ENCODE data around the gene ECI1.

ECI1 gene

DNA sequence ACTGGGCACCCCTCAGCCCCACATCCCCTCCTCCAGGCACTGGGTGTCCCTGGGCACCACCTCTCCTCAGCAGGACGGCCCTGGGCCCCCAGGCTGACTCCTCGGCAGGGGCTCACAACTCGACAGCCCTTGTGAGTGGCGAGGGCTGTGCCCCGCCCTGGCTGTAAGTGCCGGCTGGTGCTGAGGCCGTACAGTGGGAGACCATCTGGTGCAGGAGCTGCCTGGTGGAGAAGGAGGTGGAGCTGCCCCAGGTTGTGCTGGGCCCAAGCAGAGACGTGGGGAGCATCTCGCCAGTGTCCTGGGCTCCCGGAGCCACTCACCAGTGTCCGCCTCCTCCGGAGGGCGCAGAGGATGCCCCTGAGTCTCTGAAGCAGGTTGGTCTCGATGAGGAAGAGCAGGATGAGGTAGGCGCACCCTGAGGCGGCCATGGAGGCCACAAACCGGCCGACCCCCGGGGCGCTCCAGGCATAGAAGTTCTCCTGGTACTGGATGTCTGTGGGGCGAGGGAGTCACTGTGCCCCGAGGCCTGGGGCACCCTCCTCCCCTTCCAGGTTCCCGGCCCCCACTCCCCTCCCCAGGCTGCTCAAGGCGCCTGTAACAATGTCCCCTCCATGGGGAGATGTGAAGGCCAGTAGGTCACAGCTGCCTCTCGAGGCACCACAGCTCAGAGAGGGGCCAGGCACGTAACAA lies 31.6 kb upstream of the ECI1 start:
- Histone ChIP-seq H3K27ac (no peak overlapping the region), H3K9ac (ENCODE audit: insufficient read length) (no peak overlapping the region), H3K36me3 (ENCODE audit: insufficient read depth, low read length) (no peaks in the 10 kb centered on the region), H3K4me3 (no peak overlapping the region), H3K9me3 (ENCODE audit: low read depth, low read length) (no peaks in the 10 kb centered on the region)
- DNase-seq (ENCODE audit: low read depth, low spot score) = no peak
- TF ChIP-seq POLR2AphosphoS5 (IDR thresholded peaks at IDR 0.05; ENCODE audit: borderline replicate concordance, low read depth, low read length) = no peak
- TF ChIP-seq FOXP2 (optimal IDR thresholded peaks at IDR 0.05; ENCODE audit: control extremely low read depth, extremely low read length, insufficient read depth) = no peak
- no peak for TF ChIP-seq EZH2 (IDR thresholded peaks at IDR 0.05)

DNA sequence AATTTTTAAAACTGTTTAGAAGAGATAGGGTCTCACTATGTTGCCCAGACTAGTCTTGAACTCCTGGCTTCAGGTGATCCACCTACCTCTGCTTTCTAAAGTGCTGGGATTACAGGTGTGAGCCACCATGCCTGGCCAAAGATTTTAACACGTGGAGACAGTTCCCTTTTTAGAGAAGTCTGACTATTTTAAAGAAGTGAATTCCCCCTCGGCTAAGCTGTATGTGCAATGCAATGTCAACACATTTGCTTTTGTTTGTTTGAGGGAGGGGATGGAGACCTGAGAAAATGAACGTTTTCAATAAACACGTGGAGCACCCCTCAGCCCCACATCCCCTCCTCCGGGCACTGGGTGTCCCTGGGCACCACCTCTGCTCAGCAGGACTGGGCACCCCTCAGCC lies 30.9 kb upstream of the ECI1 start:
- no peak for TF ChIP-seq FOXP2 (optimal IDR thresholded peaks at IDR 0.05; ENCODE audit: control extremely low read depth, extremely low read length, insufficient read depth)
- TF ChIP-seq EZH2 (IDR thresholded peaks at IDR 0.05) = no peak
- no peak for TF ChIP-seq POLR2AphosphoS5 (IDR thresholded peaks at IDR 0.05; ENCODE audit: borderline replicate concordance, low read depth, low read length)

DNA sequence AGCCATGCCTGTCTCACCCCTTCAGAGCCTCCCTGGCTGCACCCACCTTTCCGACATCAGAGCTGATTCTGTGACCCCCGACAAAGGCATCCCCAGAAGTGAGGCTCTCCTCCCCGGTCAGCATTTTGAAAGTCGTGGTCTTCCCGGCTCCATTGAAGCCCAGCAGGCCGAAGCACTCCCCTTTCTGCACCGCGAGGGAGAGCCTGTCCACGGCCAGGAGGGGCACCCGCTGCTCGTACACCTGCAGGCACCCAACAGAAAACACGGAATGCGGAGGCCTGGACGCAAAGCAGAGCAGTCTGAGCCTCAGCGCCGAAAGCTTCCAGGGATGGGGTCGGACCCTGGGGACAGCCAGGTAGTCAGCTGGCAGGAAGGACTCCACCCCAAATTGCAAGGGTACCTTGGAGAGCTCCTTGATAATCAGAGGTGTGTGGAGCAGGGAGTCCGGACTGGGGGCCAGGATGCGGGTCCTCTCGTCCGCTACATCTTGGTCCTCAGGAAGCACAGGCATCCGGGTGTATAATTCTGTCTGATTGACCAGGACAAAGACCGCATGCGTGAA lies 29.7 kb upstream of the ECI1 start:
- DNase-seq (ENCODE audit: low read depth, low spot score) = no peak
- TF ChIP-seq FOXP2 (optimal IDR thresholded peaks at IDR 0.05; ENCODE audit: control extremely low read depth, extremely low read length, insufficient read depth) (no peak), POLR2AphosphoS5 (IDR thresholded peaks at IDR 0.05; ENCODE audit: borderline replicate concordance, low read depth, low read length) (no peak), EZH2 (IDR thresholded peaks at IDR 0.05) (no peak)
- no peak overlapping the region for H3K4me3 ChIP-seq
- no peaks in the 10 kb centered on the region for H3K9me3 ChIP-seq (ENCODE audit: low read depth, low read length)
- H3K27ac ChIP-seq = no peak overlapping the region
- H3K36me3 ChIP-seq (ENCODE audit: insufficient read depth, low read length) = no peaks in the 10 kb centered on the region
- H3K9ac ChIP-seq (ENCODE audit: insufficient read length) = no peak overlapping the region

More for the DNA sequence above, 30.9 kb upstream of the ECI1 start:
- Histone ChIP-seq H3K4me3 (no peak overlapping the region), H3K9me3 (ENCODE audit: low read depth, low read length) (no peaks in the 10 kb centered on the region), H3K36me3 (ENCODE audit: insufficient read depth, low read length) (no peaks in the 10 kb centered on the region), H3K27ac (no peak overlapping the region), H3K9ac (ENCODE audit: insufficient read length) (no peak overlapping the region)
- no peak for DNase-seq (ENCODE audit: low read depth, low spot score)

DNA sequence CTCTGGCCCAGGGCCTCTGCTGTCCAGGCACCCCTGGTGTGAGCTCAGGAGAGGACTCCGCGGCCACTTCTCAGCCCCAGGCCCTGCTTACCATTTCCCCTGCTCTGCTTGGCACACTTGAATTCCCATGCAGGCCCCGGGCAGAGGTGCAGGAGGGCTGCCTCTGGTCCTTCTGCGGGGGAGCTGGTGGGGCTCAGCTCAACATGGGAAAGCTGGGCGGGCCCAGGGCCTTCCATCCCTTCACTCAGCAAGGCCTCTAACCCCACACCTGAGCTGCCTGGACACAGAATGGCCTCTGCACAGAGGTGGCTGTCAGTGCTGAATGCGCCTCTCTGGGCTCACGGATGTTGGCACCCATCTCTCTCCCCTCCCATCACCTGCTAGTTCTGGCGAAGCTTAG lies 29.1 kb upstream of the ECI1 start:
- Histone ChIP-seq H3K27ac (no peak overlapping the region), H3K9ac (ENCODE audit: insufficient read length) (no peak overlapping the region), H3K4me3 (no peak overlapping the region), H3K36me3 (ENCODE audit: insufficient read depth, low read length) (no peaks in the 10 kb centered on the region), H3K9me3 (ENCODE audit: low read depth, low read length) (no peaks in the 10 kb centered on the region)
- TF ChIP-seq POLR2AphosphoS5 (IDR thresholded peaks at IDR 0.05; ENCODE audit: borderline replicate concordance, low read depth, low read length) (no peak), EZH2 (IDR thresholded peaks at IDR 0.05) (no peak), FOXP2 (optimal IDR thresholded peaks at IDR 0.05; ENCODE audit: control extremely low read depth, extremely low read length, insufficient read depth) (no peak)
- DNase-seq (ENCODE audit: low read depth, low spot score) = no peak

DNA sequence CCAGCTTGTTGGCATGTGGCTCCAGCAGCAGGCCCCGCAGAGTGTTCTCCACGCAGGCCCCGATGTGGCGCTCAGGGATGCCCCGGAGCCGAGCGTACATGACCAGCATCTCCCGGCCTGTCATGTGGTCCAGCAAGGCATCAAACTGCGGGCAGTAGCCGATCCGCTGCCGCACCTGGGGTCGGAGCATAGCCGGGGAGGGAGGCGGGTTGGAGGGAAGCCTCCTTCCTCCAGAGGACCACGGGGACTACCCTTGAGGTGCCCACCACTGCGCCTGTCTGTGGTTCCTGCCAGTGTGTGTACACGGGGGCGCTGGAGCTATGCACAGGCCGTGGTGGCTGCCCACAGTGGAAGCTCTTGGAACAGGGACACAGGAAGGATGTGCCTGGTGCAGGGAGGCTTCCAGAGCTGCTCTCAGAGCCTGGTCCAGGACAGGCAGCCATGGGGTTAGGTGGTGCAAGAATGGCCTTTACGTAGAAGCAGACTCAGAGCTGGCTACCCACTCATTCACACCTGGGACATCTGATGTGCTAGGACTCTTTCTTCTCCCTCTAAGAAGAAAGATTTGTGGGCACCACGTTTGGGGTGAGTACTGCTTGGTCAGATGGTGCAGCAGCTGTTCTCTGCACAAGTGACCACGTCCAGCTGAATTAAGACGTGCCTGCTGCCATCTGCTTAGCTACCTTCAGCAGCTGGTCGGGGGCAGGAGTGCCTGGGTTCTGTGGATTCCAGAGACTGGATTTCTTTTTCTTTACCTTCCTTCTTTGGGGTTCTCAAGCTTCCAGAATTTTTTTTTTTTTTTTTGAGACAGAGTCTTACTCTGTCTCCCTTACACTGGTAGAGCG lies 27.8 kb upstream of the ECI1 start:
- no peak overlapping the region for H3K4me3 ChIP-seq
- H3K9me3 ChIP-seq (ENCODE audit: low read depth, low read length) = no peaks in the 10 kb centered on the region
- no peak for DNase-seq (ENCODE audit: low read depth, low spot score)
- no peaks in the 10 kb centered on the region for H3K36me3 ChIP-seq (ENCODE audit: insufficient read depth, low read length)
- no peak overlapping the region for H3K27ac ChIP-seq
- no peak overlapping the region for H3K9ac ChIP-seq (ENCODE audit: insufficient read length)
- TF ChIP-seq EZH2 (IDR thresholded peaks at IDR 0.05) (no peak), FOXP2 (optimal IDR thresholded peaks at IDR 0.05; ENCODE audit: control extremely low read depth, extremely low read length, insufficient read depth) (no peak), POLR2AphosphoS5 (IDR thresholded peaks at IDR 0.05; ENCODE audit: borderline replicate concordance, low read depth, low read length) (no peak)

DNA sequence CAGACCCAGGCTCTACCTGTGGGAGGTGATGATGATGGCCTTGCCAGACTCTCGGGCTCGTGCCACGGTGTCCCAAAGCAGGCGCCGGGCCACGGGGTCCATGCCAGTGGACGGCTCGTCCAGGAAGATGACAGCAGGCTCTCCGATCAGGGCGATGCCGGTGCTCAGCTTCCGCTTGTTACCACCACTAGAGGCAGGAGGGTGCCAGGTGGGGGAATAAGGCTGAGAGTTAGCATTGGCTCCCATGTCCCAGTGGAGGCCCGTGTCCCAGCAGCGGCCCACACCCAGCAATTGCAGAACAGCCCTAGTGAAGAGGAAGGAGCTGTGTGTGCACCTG lies 26.9 kb upstream of the ECI1 start:
- H3K9ac ChIP-seq (ENCODE audit: insufficient read length) = no peak overlapping the region
- H3K36me3 ChIP-seq (ENCODE audit: insufficient read depth, low read length) = no peaks in the 10 kb centered on the region
- no peak overlapping the region for H3K4me3 ChIP-seq
- no peak for TF ChIP-seq FOXP2 (optimal IDR thresholded peaks at IDR 0.05; ENCODE audit: control extremely low read depth, extremely low read length, insufficient read depth)
- no peak for TF ChIP-seq POLR2AphosphoS5 (IDR thresholded peaks at IDR 0.05; ENCODE audit: borderline replicate concordance, low read depth, low read length)
- TF ChIP-seq EZH2 (IDR thresholded peaks at IDR 0.05) = no peak
- H3K9me3 ChIP-seq (ENCODE audit: low read depth, low read length) = no peaks in the 10 kb centered on the region
- DNase-seq (ENCODE audit: low read depth, low spot score) = no peak
- no peak overlapping the region for H3K27ac ChIP-seq

DNA sequence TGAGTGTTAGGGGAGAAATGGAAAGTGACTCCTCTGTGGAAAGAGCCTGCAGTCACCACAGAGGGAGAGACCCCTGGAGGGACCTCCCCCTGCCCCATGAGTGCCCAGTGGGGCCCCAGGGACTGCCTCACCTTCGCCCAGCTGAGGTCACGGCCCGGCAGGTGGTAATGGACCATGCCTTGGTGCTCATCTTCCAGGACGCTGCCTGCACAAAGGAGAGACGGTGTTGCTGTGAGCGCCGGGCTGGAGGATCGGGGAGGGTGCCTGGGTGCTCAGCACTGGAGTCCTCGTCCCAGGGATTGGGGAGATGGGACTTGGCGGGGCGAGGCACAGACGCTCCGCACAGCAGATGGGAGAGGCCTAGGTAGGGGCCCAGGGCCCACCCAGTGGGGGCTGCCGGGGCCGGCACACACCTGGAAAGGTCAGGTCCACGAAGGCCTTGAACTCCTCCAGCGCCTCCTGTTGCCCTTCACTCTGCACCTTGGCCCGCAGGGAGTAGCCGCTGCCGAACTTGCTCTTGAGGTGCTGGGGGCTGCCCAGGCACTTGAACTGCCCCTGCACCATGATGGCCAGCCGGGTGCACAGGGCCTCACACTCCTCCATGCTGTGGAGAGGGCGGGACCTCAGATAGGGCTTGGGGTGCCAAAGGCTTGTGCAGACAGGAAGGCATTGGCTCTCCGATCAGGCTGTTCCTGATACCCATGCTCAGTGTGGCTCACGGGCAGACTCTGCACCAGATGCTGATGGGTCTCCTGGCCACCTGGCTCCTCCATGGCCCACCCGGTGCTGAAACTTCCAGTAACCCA lies 26.3 kb upstream of the ECI1 start:
- DNase-seq (ENCODE audit: low read depth, low spot score) = no peak
- Histone ChIP-seq H3K27ac (no peak overlapping the region), H3K36me3 (ENCODE audit: insufficient read depth, low read length) (no peaks in the 10 kb centered on the region), H3K9me3 (ENCODE audit: low read depth, low read length) (no peaks in the 10 kb centered on the region), H3K4me3 (no peak overlapping the region), H3K9ac (ENCODE audit: insufficient read length) (no peak overlapping the region)
- TF ChIP-seq POLR2AphosphoS5 (IDR thresholded peaks at IDR 0.05; ENCODE audit: borderline replicate concordance, low read depth, low read length) (no peak), EZH2 (IDR thresholded peaks at IDR 0.05) (no peak), FOXP2 (optimal IDR thresholded peaks at IDR 0.05; ENCODE audit: control extremely low read depth, extremely low read length, insufficient read depth) (no peak)

Data from SK-N-MC (cell line).